IPS DF 6.9 (cell line): ENCODE data around the gene SUV39H1.
A peak's percentile ranks its signal among the peaks of the same experiment; 100 is the strongest.

Experiments used
- DNase-seq: peaks from one replicate; pipeline ENCODE4 v3.0.0-alpha.2; 2013; ENCODE audit warnings: low read depth, low spot score
- H3K27ac ChIP-seq: one replicate; pipeline ENCODE4 v1.5.1; 2013; ENCODE audit warnings: low read length, control low read depth
- H3K27me3 ChIP-seq: 2 replicates; pipeline ENCODE4 v1.6.1; 2013; ENCODE audit warnings: mild to moderate bottlenecking, low read length; ENCODE audit not compliant: control insufficient read depth, insufficient read depth
- H3K36me3 ChIP-seq: 2 replicates; pipeline ENCODE4 v1.6.1; 2013; ENCODE audit warnings: low read length; ENCODE audit not compliant: control insufficient read depth, insufficient read depth
- H3K4me1 ChIP-seq: 2 replicates; pipeline ENCODE4 v1.6.1; 2013; ENCODE audit warnings: low read length; ENCODE audit not compliant: control insufficient read depth, insufficient read depth
- H3K4me3 ChIP-seq: 2 replicates; pipeline ENCODE4 v1.5.1; 2013; ENCODE audit warnings: mild to moderate bottlenecking, low read length
- H3K9me3 ChIP-seq: 2 replicates; pipeline ENCODE4 v1.6.1; 2013; ENCODE audit warnings: low read length, inconsistent platforms; ENCODE audit not compliant: control insufficient read depth, insufficient read depth
- WGBS: extraction: QIAGEN DNeasy Blood & Tissue Kit; methylation state at CpG from one replicate; pipeline ENCODE4 v1.1.7; 2013; ENCODE audit warnings: mixed read lengths, missing lambda C conversion rate; ENCODE audit not compliant: insufficient read length, insufficient coverage; 5-methylcytosine and 5-hydroxymethylcytosine counted together

SUV39H1 gene

GRCh38 chrX:48737213-48737938 is 40.8 kb downstream of the SUV39H1 start:
- no peaks in the 10 kb centered on the region for H3K9me3 ChIP-seq
- no peaks in the 10 kb centered on the region for H3K27me3 ChIP-seq
- no peak overlapping the region for H3K27ac ChIP-seq
- no CpG with 5 or more reads among the region's 48 CpGs for WGBS
- no peaks in the 10 kb centered on the region for H3K36me3 ChIP-seq
- H3K4me3 ChIP-seq: peak overlapping the region; percentile 65; the same call in 1 of the 2 replicates
- no peaks in the 10 kb centered on the region for H3K4me1 ChIP-seq
- DNase-seq: peak; percentile 80

- DNase-seq: no peak
- no peaks in the 10 kb centered on the region for H3K36me3 ChIP-seq
- no peaks in the 10 kb centered on the region for H3K4me1 ChIP-seq
- H3K9me3 ChIP-seq: no peaks in the 10 kb centered on the region
- H3K27ac ChIP-seq: no peak overlapping the region
- WGBS: no CpG with 5 or more reads among the region's 7 CpGs
- no peaks in the 10 kb centered on the region for H3K27me3 ChIP-seq
- H3K4me3 ChIP-seq: peak overlapping the region; percentile 65; the same call in 1 of the 2 replicates
These were observed 41.4 kb downstream of the SUV39H1 start for GRCh38 chrX:48737940-48738339.

GRCh38 chrX:48741834-48742233 is 45.3 kb downstream of the SUV39H1 start:
- no peak overlapping the region for H3K27ac ChIP-seq
- no peaks in the 10 kb centered on the region for H3K9me3 ChIP-seq
- no peaks in the 10 kb centered on the region for H3K36me3 ChIP-seq
- no peak overlapping the region for H3K4me3 ChIP-seq
- no CpG with 5 or more reads among the region's 8 CpGs for WGBS
- no peaks in the 10 kb centered on the region for H3K4me1 ChIP-seq
- DNase-seq: no peak
- H3K27me3 ChIP-seq: no peaks in the 10 kb centered on the region

GRCh38 chrX:48745222-48745621 is 48.7 kb downstream of the SUV39H1 start:
- Histone ChIP-seq H3K9me3 (no peaks in the 10 kb centered on the region), H3K27me3 (no peaks in the 10 kb centered on the region), H3K27ac (no peak overlapping the region), H3K4me3 (no peak overlapping the region), H3K36me3 (no peaks in the 10 kb centered on the region), H3K4me1 (no peaks in the 10 kb centered on the region)
- no CpG with 5 or more reads among the region's 4 CpGs for WGBS
- no peak for DNase-seq

- no peaks in the 10 kb centered on the region for H3K9me3 ChIP-seq
- H3K27me3 ChIP-seq: no peaks in the 10 kb centered on the region
- no peak overlapping the region for H3K4me3 ChIP-seq
- H3K4me1 ChIP-seq: no peaks in the 10 kb centered on the region
- H3K27ac ChIP-seq: no peak overlapping the region
- H3K36me3 ChIP-seq: no peaks in the 10 kb centered on the region
- DNase-seq: no peak
- no CpG with 5 or more reads among the region's 8 CpGs for WGBS
These were observed 51.0 kb downstream of the SUV39H1 start for GRCh38 chrX:48747415-48748016.

GRCh38 chrX:48749182-48749581 is 52.6 kb downstream of the SUV39H1 start:
- no peak overlapping the region for H3K4me3 ChIP-seq
- no peak overlapping the region for H3K27ac ChIP-seq
- no peaks in the 10 kb centered on the region for H3K36me3 ChIP-seq
- no peaks in the 10 kb centered on the region for H3K9me3 ChIP-seq
- no peak for DNase-seq
- WGBS: no CpG with 5 or more reads among the region's 5 CpGs
- no peaks in the 10 kb centered on the region for H3K27me3 ChIP-seq
- no peaks in the 10 kb centered on the region for H3K4me1 ChIP-seq

GRCh38 chrX:48751343-48751742 is 54.8 kb downstream of the SUV39H1 start:
- Histone ChIP-seq H3K27me3 (no peaks in the 10 kb centered on the region), H3K27ac (no peak overlapping the region), H3K9me3 (no peaks in the 10 kb centered on the region), H3K36me3 (no peaks in the 10 kb centered on the region), H3K4me3 (no peak overlapping the region), H3K4me1 (no peaks in the 10 kb centered on the region)
- no peak for DNase-seq
- WGBS: no CpG with 5 or more reads among the region's 3 CpGs

GRCh38 chrX:48752498-48752897 is 56.0 kb downstream of the SUV39H1 start:
- no peaks in the 10 kb centered on the region for H3K9me3 ChIP-seq
- H3K27ac ChIP-seq: no peak overlapping the region
- H3K4me1 ChIP-seq: no peaks in the 10 kb centered on the region
- H3K4me3 ChIP-seq: no peak overlapping the region
- no peak for DNase-seq
- no peaks in the 10 kb centered on the region for H3K27me3 ChIP-seq
- no peaks in the 10 kb centered on the region for H3K36me3 ChIP-seq
- no CpG with 5 or more reads among the region's 7 CpGs for WGBS

GRCh38 chrX:48753708-48754228 is 57.2 kb downstream of the SUV39H1 start:
- Histone ChIP-seq H3K27me3 (no peaks in the 10 kb centered on the region), H3K9me3 (no peaks in the 10 kb centered on the region), H3K36me3 (no peaks in the 10 kb centered on the region), H3K27ac (no peak overlapping the region), H3K4me3 (no peak overlapping the region), H3K4me1 (no peaks in the 10 kb centered on the region)
- DNase-seq: no peak
- no CpG with 5 or more reads among the region's 8 CpGs for WGBS

GRCh38 chrX:48754238-48754637 is 57.7 kb downstream of the SUV39H1 start:
- WGBS: no CpG with 5 or more reads among the region's 8 CpGs
- Histone ChIP-seq H3K36me3 (no peaks in the 10 kb centered on the region), H3K9me3 (no peaks in the 10 kb centered on the region), H3K27me3 (no peaks in the 10 kb centered on the region), H3K27ac (no peak overlapping the region), H3K4me3 (no peak overlapping the region), H3K4me1 (no peaks in the 10 kb centered on the region)
- DNase-seq: no peak
